ENCODE measurements around the gene REEP2. TPM values are rescaled to one million over a fixed set of nuclear protein-coding genes. Genes with fewer than 3 reads are reported as not detected.
"Not testable (repeated sequence)": the region's sequence is repeated elsewhere in the genome, so short reads cannot be mapped to it uniquely, and the experiment has no call there.

The REEP2 gene
- total and polyA plus RNA-seq, 2 experiments from 2014 or later: 20.5 to 29.8 TPM

- TF ChIP-seq STAT1 (IDR thresholded peaks at IDR 0.05; ENCODE audit: unreplicated experiment): no peak
These were observed at the start of gene REEP2 (continued) for GRCh38 chr5:138438724-138439476.

- H4K20me1 ChIP-seq (replicated peaks; ENCODE audit: insufficient read depth): peaks cover 12% of the 10 kb centered on the region
- Mint-ChIP-seq H3K4me1 (no peaks in the 10 kb centered on the region), H3K36me3 (ENCODE audit: low read depth) (peaks cover 49% of the 10 kb centered on the region), H3K27ac (no peak overlapping the region), H3K9me3 (no peaks in the 10 kb centered on the region), H3K27me3 (ENCODE audit: insufficient read depth, low read depth, poor library complexity) (peaks cover 5% of the 10 kb centered on the region), H3K4me3 (no peak overlapping the region)
- TF ChIP-seq JUNB (IDR thresholded peaks at IDR 0.05; ENCODE audit: unreplicated experiment) (no peak), REST (IDR thresholded peaks at IDR 0.05; ENCODE audit: unreplicated experiment) (no peak), POLR2AphosphoS5 (IDR thresholded peaks at IDR 0.05; ENCODE audit: low read depth) (no peak)
- TF ChIP-seq, protein P1, sequence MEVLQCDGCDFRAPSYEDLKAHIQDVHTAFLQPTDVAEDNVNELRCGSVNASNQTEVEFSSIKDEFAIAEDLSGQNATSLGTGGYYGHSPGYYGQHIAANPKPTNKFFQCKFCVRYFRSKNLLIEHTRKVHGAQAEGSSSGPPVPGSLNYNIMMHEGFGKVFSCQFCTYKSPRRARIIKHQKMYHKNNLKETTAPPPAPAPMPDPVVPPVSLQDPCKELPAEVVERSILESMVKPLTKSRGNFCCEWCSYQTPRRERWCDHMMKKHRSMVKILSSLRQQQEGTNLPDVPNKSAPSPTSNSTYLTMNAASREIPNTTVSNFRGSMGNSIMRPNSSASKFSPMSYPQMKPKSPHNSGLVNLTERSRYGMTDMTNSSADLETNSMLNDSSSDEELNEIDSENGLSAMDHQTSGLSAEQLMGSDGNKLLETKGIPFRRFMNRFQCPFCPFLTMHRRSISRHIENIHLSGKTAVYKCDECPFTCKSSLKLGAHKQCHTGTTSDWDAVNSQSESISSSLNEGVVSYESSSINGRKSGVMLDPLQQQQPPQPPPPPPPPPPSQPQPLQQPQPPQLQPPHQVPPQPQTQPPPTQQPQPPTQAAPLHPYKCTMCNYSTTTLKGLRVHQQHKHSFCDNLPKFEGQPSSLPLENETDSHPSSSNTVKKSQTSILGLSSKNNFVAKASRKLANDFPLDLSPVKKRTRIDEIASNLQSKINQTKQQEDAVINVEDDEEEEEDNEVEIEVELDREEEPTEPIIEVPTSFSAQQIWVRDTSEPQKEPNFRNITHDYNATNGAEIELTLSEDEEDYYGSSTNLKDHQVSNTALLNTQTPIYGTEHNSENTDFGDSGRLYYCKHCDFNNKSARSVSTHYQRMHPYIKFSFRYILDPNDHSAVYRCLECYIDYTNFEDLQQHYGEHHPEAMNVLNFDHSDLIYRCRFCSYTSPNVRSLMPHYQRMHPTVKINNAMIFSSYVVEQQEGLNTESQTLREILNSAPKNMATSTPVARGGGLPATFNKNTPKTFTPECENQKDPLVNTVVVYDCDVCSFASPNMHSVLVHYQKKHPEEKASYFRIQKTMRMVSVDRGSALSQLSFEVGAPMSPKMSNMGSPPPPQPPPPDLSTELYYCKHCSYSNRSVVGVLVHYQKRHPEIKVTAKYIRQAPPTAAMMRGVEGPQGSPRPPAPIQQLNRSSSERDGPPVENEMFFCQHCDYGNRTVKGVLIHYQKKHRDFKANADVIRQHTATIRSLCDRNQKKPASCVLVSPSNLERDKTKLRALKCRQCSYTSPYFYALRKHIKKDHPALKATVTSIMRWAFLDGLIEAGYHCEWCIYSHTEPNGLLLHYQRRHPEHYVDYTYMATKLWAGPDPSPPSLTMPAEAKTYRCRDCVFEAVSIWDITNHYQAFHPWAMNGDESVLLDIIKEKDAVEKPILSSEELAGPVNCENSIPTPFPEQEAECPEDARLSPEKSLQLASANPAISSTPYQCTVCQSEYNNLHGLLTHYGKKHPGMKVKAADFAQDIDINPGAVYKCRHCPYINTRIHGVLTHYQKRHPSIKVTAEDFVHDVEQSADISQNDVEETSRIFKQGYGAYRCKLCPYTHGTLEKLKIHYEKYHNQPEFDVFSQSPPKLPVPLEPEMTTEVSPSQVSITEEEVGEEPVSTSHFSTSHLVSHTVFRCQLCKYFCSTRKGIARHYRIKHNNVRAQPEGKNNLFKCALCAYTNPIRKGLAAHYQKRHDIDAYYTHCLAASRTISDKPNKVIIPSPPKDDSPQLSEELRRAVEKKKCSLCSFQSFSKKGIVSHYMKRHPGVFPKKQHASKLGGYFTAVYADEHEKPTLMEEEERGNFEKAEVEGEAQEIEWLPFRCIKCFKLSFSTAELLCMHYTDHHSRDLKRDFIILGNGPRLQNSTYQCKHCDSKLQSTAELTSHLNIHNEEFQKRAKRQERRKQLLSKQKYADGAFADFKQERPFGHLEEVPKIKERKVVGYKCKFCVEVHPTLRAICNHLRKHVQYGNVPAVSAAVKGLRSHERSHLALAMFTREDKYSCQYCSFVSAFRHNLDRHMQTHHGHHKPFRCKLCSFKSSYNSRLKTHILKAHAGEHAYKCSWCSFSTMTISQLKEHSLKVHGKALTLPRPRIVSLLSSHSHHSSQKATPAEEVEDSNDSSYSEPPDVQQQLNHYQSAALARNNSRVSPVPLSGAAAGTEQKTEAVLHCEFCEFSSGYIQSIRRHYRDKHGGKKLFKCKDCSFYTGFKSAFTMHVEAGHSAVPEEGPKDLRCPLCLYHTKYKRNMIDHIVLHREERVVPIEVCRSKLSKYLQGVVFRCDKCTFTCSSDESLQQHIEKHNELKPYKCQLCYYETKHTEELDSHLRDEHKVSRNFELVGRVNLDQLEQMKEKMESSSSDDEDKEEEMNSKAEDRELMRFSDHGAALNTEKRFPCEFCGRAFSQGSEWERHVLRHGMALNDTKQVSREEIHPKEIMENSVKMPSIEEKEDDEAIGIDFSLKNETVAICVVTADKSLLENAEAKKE (CRISPR knock-in tag; IDR thresholded peaks at IDR 0.05): no peak
- DNase-seq (ENCODE audit: low spot score): no peak
- H3K4me3 ChIP-seq: no peak overlapping the region
- H3K9me2 ChIP-seq (ENCODE audit: insufficient read depth): no peaks in the 10 kb centered on the region
- no peaks in the 10 kb centered on the region for H3K27me3 ChIP-seq (ENCODE audit: insufficient read depth)
- 0 out of 2 replicates have a peak, but pooled peaks cover 4% of the 10 kb centered on the region for H3F3A ChIP-seq (replicated peaks; ENCODE audit: low read depth)
- ATAC-seq: no peak
- H2AFZ ChIP-seq: no peak overlapping the region
- H3K79me2 ChIP-seq (replicated peaks; ENCODE audit: insufficient read depth): no peaks in the 10 kb centered on the region
- H3K36me3 ChIP-seq (ENCODE audit: insufficient read depth): peaks cover 28% of the 10 kb centered on the region
- no peaks in the 10 kb centered on the region for H3K4me1 ChIP-seq (ENCODE audit: insufficient read depth)
- no peak overlapping the region for H3K4me2 ChIP-seq
- H3K27ac ChIP-seq (ENCODE audit: low read depth): no peak overlapping the region
These were observed 49.5 kb upstream of the REEP2 start for GRCh38 chr5:138389332-138389731.

- H3K27ac Mint-ChIP-seq; H3K4me1 ChIP-seq (ENCODE audit: insufficient read depth); H3K9me2 ChIP-seq (ENCODE audit: insufficient read depth); H3K4me3 Mint-ChIP-seq; H3K4me2 ChIP-seq; H3K27me3 Mint-ChIP-seq (ENCODE audit: insufficient read depth, low read depth, poor library complexity); H3F3A ChIP-seq (replicated peaks; ENCODE audit: low read depth); ATAC-seq; H3K4me3 ChIP-seq; H3K79me2 ChIP-seq (replicated peaks; ENCODE audit: insufficient read depth); H2AFZ ChIP-seq; H3K9me3 Mint-ChIP-seq; H3K4me1 Mint-ChIP-seq; DNase-seq (ENCODE audit: low spot score); H3K27me3 ChIP-seq (ENCODE audit: insufficient read depth); H3K27ac ChIP-seq (ENCODE audit: low read depth): not testable (repeated sequence)
- Histone ChIP-seq H3K36me3 (ENCODE audit: insufficient read depth) (peaks cover 32% of the 10 kb centered on the region), H4K20me1 (replicated peaks; ENCODE audit: insufficient read depth) (peaks cover 14% of the 10 kb centered on the region)
- peaks cover 54% of the 10 kb centered on the region for H3K36me3 Mint-ChIP-seq (ENCODE audit: low read depth)
These were observed 48.9 kb upstream of the REEP2 start for GRCh38 chr5:138389911-138390310.

Measured in GM23338 (cell line).